ENCODE measurements around the gene PKN1. TPM values are rescaled to one million over a fixed set of nuclear protein-coding genes. Genes with fewer than 3 reads are reported as not detected.

The PKN1 gene
- total RNA-seq, 1 experiment from 2014 or later = 170 TPM

DNA sequence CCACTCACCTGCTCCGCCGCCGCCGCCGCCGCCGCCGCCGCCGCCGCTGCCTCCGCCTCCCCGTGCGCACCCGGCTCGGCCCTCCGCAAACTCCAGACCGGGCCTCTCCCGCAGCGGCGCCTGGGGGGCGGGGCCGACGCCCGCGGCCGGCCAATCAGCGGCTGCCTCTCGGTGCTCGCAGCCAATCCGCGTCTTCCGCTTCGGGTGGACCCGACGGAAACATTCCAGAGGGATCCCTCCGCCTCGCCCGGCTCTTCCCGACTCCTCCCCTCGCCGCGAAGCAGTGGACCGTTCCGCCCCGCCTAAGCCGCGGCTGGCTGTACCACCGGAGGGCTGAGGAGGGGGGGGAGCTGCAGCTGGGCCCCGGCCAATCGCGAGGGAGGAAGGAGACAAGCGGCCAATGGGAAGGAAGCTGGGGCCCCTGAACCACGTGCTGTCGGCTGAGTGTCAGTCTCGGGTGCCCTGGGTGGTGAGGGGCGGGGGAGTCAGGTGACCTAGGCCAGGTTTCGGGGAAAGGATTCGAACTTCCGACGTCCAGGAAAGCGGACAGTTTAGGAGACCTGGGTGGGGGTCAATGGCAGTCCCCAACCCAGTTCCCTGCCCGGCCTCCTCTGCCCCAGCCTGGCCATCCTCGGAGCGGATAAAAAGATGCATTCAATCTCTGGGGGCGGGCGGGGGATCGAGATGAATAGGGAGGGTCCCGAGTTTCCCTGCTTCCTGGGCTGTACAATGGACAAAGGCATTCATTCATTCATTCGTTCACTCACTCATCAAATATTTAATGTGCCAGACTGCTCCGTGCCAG lies 63.1 kb downstream of the PKN1 start, which contains the start of gene GIPC1 (continued):
- no peak for TF ChIP-seq NR2C2 (CRISPR knock-in tag; IDR thresholded peaks at IDR 0.05)
- TF ChIP-seq, protein P1, sequence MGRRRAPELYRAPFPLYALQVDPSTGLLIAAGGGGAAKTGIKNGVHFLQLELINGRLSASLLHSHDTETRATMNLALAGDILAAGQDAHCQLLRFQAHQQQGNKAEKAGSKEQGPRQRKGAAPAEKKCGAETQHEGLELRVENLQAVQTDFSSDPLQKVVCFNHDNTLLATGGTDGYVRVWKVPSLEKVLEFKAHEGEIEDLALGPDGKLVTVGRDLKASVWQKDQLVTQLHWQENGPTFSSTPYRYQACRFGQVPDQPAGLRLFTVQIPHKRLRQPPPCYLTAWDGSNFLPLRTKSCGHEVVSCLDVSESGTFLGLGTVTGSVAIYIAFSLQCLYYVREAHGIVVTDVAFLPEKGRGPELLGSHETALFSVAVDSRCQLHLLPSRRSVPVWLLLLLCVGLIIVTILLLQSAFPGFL (CRISPR knock-in tag; IDR thresholded peaks at IDR 0.05; ENCODE audit: borderline replicate concordance) = no peak
- TF ChIP-seq NFATC4 (CRISPR knock-in tag; IDR thresholded peaks at IDR 0.05) = no peak
- TF ChIP-seq, protein P2, sequence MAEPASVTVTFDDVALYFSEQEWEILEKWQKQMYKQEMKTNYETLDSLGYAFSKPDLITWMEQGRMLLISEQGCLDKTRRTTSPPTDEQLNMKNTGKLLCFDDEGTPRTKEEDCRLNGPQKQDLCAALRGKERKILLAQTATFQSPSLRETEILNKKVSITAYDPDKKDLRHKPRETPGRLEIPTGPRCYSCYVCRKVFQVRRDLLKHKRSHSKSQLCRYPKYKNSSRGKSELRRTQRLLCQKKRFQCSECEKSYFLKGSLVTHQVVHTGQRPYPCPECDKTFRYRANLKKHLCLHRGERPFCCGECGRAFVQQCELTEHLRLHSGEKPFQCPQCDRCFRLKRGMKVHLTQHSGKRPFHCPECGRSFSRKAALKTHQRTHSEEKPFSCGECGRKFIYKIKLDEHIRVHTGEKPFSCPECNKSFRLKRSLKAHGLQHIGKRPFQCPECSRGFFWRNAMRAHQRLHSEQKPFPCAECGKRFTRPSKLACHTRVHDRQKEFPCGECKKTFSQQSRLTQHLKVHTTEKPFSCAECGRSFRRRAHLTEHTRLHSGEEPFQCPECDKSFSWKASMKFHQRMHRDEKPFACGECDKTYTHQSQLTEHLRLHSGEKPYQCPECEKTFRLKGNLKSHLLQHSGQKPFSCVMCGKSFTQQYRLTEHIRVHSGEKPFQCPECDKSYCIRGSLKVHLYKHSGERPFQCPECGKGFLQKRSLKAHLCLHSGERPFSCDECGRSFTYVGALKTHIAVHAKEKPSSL (CRISPR knock-in tag; conservative IDR thresholded peaks at IDR 0.05) = no peak
- TF ChIP-seq, protein P3, sequence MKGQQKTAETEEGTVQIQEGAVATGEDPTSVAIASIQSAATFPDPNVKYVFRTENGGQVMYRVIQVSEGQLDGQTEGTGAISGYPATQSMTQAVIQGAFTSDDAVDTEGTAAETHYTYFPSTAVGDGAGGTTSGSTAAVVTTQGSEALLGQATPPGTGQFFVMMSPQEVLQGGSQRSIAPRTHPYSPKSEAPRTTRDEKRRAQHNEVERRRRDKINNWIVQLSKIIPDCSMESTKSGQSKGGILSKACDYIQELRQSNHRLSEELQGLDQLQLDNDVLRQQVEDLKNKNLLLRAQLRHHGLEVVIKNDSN (CRISPR knock-in tag; IDR thresholded peaks at IDR 0.05) = peak; percentile 96
- TF ChIP-seq GTF2I (CRISPR knock-in tag; conservative IDR thresholded peaks at IDR 0.05) = no peak
- peak; percentile 89; the same call in 1 of the 2 replicates for TF ChIP-seq TEAD1 (CRISPR knock-in tag; IDR thresholded peaks at IDR 0.05)
- TF ChIP-seq, protein P4, sequence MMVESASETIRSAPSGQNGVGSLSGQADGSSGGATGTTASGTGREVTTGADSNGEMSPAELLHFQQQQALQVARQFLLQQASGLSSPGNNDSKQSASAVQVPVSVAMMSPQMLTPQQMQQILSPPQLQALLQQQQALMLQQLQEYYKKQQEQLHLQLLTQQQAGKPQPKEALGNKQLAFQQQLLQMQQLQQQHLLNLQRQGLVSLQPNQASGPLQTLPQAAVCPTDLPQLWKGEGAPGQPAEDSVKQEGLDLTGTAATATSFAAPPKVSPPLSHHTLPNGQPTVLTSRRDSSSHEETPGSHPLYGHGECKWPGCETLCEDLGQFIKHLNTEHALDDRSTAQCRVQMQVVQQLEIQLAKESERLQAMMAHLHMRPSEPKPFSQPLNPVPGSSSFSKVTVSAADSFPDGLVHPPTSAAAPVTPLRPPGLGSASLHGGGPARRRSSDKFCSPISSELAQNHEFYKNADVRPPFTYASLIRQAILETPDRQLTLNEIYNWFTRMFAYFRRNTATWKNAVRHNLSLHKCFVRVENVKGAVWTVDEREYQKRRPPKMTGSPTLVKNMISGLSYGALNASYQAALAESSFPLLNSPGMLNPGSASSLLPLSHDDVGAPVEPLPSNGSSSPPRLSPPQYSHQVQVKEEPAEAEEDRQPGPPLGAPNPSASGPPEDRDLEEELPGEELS (CRISPR knock-in tag; IDR thresholded peaks at IDR 0.05) = 0 out of 2 replicates have a peak, but pooled peaks have one; percentile 40
- TF ChIP-seq, protein P5, sequence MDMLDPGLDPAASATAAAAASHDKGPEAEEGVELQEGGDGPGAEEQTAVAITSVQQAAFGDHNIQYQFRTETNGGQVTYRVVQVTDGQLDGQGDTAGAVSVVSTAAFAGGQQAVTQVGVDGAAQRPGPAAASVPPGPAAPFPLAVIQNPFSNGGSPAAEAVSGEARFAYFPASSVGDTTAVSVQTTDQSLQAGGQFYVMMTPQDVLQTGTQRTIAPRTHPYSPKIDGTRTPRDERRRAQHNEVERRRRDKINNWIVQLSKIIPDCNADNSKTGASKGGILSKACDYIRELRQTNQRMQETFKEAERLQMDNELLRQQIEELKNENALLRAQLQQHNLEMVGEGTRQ (CRISPR knock-in tag; IDR thresholded peaks at IDR 0.05) = peak; percentile 95
- TF ChIP-seq, protein P6, sequence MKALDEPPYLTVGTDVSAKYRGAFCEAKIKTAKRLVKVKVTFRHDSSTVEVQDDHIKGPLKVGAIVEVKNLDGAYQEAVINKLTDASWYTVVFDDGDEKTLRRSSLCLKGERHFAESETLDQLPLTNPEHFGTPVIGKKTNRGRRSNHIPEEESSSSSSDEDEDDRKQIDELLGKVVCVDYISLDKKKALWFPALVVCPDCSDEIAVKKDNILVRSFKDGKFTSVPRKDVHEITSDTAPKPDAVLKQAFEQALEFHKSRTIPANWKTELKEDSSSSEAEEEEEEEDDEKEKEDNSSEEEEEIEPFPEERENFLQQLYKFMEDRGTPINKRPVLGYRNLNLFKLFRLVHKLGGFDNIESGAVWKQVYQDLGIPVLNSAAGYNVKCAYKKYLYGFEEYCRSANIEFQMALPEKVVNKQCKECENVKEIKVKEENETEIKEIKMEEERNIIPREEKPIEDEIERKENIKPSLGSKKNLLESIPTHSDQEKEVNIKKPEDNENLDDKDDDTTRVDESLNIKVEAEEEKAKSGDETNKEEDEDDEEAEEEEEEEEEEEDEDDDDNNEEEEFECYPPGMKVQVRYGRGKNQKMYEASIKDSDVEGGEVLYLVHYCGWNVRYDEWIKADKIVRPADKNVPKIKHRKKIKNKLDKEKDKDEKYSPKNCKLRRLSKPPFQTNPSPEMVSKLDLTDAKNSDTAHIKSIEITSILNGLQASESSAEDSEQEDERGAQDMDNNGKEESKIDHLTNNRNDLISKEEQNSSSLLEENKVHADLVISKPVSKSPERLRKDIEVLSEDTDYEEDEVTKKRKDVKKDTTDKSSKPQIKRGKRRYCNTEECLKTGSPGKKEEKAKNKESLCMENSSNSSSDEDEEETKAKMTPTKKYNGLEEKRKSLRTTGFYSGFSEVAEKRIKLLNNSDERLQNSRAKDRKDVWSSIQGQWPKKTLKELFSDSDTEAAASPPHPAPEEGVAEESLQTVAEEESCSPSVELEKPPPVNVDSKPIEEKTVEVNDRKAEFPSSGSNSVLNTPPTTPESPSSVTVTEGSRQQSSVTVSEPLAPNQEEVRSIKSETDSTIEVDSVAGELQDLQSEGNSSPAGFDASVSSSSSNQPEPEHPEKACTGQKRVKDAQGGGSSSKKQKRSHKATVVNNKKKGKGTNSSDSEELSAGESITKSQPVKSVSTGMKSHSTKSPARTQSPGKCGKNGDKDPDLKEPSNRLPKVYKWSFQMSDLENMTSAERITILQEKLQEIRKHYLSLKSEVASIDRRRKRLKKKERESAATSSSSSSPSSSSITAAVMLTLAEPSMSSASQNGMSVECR (CRISPR knock-in tag; IDR thresholded peaks at IDR 0.05; ENCODE audit: borderline replicate concordance) = 0 out of 2 replicates have a peak, but pooled peaks have one; percentile 55
- TF ChIP-seq, protein P7, sequence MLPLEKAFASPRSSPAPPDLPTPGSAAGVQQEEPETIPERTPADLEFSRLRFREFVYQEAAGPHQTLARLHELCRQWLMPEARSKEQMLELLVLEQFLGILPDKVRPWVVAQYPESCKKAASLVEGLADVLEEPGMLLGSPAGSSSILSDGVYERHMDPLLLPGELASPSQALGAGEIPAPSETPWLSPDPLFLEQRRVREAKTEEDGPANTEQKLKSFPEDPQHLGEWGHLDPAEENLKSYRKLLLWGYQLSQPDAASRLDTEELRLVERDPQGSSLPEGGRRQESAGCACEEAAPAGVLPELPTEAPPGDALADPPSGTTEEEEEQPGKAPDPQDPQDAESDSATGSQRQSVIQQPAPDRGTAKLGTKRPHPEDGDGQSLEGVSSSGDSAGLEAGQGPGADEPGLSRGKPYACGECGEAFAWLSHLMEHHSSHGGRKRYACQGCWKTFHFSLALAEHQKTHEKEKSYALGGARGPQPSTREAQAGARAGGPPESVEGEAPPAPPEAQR (CRISPR knock-in tag; IDR thresholded peaks at IDR 0.05) = no peak
- TF ChIP-seq ZNF263 (CRISPR knock-in tag; IDR thresholded peaks at IDR 0.05; ENCODE audit: low read depth) = no peak
- TF ChIP-seq, protein P8, sequence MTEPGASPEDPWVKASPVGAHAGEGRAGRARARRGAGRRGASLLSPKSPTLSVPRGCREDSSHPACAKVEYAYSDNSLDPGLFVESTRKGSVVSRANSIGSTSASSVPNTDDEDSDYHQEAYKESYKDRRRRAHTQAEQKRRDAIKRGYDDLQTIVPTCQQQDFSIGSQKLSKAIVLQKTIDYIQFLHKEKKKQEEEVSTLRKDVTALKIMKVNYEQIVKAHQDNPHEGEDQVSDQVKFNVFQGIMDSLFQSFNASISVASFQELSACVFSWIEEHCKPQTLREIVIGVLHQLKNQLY (CRISPR knock-in tag; IDR thresholded peaks at IDR 0.05) = no peak
- no peak for TF ChIP-seq ESRRA (CRISPR knock-in tag; IDR thresholded peaks at IDR 0.05; ENCODE audit: borderline replicate concordance)
- no peak for TF ChIP-seq CREM (CRISPR knock-in tag; IDR thresholded peaks at IDR 0.05)
- TF ChIP-seq, protein P9, sequence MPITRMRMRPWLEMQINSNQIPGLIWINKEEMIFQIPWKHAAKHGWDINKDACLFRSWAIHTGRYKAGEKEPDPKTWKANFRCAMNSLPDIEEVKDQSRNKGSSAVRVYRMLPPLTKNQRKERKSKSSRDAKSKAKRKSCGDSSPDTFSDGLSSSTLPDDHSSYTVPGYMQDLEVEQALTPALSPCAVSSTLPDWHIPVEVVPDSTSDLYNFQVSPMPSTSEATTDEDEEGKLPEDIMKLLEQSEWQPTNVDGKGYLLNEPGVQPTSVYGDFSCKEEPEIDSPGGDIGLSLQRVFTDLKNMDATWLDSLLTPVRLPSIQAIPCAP (CRISPR knock-in tag; IDR thresholded peaks at IDR 0.05) = no peak
- TF ChIP-seq, protein P10, sequence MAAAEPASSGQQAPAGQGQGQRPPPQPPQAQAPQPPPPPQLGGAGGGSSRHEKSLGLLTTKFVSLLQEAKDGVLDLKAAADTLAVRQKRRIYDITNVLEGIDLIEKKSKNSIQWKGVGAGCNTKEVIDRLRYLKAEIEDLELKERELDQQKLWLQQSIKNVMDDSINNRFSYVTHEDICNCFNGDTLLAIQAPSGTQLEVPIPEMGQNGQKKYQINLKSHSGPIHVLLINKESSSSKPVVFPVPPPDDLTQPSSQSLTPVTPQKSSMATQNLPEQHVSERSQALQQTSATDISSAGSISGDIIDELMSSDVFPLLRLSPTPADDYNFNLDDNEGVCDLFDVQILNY (CRISPR knock-in tag; IDR thresholded peaks at IDR 0.05) = peak; percentile 39; the same call in 1 of the 2 replicates
- no peak for TF ChIP-seq FOXP1 (CRISPR knock-in tag; IDR thresholded peaks at IDR 0.05; ENCODE audit: borderline replicate concordance)
- no peak for TF ChIP-seq NR1H2 (CRISPR knock-in tag; IDR thresholded peaks at IDR 0.05)
- TF ChIP-seq, protein P11, sequence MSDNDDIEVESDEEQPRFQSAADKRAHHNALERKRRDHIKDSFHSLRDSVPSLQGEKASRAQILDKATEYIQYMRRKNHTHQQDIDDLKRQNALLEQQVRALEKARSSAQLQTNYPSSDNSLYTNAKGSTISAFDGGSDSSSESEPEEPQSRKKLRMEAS (CRISPR knock-in tag; IDR thresholded peaks at IDR 0.05) = peak; percentile 93
- no peak for TF ChIP-seq SOX15 (CRISPR knock-in tag; IDR thresholded peaks at IDR 0.05)
- TF ChIP-seq GABPB1 (CRISPR knock-in tag; IDR thresholded peaks at IDR 0.05) = 0 out of 2 replicates have a peak, but pooled peaks have one; percentile 45

All from WTC11 (cell line).